Measurements from ENCODE around the gene TCP11X2.
"Not testable (repeated sequence)": the region's sequence is repeated elsewhere in the genome, so short reads cannot be mapped to it uniquely, and the experiment has no call there.

DNA sequence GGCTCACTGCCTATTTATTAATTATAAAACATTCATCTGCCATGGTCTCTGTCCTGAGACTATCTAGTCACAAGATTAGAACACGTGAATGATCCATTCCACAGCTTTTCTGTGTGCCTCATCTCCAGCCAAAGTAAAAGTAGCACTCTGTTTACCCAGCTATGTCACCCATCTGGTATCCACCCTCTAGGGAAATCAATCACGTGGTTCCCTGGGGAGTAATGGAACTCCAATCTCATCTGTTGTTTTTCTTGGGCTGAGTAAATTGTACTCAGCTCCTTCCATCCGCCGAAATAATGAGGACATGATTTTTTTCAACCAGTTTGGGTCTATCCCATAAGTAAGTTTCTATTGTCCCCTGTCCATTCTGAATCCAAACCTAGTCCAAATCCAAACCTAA is 13.0 kb downstream of the TCP11X2 start:
- TF ChIP-seq, protein P1, sequence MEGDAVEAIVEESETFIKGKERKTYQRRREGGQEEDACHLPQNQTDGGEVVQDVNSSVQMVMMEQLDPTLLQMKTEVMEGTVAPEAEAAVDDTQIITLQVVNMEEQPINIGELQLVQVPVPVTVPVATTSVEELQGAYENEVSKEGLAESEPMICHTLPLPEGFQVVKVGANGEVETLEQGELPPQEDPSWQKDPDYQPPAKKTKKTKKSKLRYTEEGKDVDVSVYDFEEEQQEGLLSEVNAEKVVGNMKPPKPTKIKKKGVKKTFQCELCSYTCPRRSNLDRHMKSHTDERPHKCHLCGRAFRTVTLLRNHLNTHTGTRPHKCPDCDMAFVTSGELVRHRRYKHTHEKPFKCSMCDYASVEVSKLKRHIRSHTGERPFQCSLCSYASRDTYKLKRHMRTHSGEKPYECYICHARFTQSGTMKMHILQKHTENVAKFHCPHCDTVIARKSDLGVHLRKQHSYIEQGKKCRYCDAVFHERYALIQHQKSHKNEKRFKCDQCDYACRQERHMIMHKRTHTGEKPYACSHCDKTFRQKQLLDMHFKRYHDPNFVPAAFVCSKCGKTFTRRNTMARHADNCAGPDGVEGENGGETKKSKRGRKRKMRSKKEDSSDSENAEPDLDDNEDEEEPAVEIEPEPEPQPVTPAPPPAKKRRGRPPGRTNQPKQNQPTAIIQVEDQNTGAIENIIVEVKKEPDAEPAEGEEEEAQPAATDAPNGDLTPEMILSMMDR (conservative IDR thresholded peaks at IDR 0.05 in 1 of 2, IDR thresholded peaks at IDR 0.05 in 1 of 2; ENCODE audit: extremely low read depth in 1 of 2, insufficient read depth in 1 of 2, low read depth in 1 of 2, low read length in 2 of 2), result not testable (repeated sequence)
- TF ChIP-seq EZH2 (IDR thresholded peaks at IDR 0.05; ENCODE audit: borderline replicate concordance, low read length), result not testable (repeated sequence)

All from mammary epithelial cell (primary cell).